HepG2 (cell line): ENCODE data around the gene BBS9. TPM values are rescaled to one million over a fixed set of nuclear protein-coding genes. Genes with fewer than 3 reads are reported as not detected.

Experiments
- ATAC-seq: fragments of 200-7000 bp; cut with Tn5 transposase; 3 replicates; pipeline ENCODE4 v1.9.1; 2020; ENCODE audit warnings: mild to moderate bottlenecking, moderate library complexity
- BruUV-seq: library from RNA; stranded (reverse); fragments of 400-500 nt; replicated peaks from 2 replicates; lab custom pipeline; 2021; lab: Mats Ljungman, UMichigan
- CTCF ChIA-PET: fragments of 300-600 bp; formaldehyde crosslinking; extraction: SDS; loops from one replicate; lab custom pipeline; 2021; ENCODE audit warnings: low total read pairs, inconsistent platforms, low intra/inter-chr PET ratio; lab: Yijun Ruan, JAX
- POLR2A ChIA-PET: fragments of 350-600 bp; sonication (Branson Sonifier 250); formaldehyde crosslinking; loops from one replicate; lab custom pipeline; 2020; ENCODE audit warnings: antibody characterized with exemption, inconsistent platforms; lab: Yijun Ruan, JAX
- DNase-seq: peaks from one replicate; pipeline ENCODE4 v3.0.0-alpha.2; 2015; ENCODE audit warnings: low spot score
- FAIRE-seq: peaks from 3 replicates; lab custom pipeline; 2011; peaks lifted over from hg19 to GRCh38; lab: Jason Lieb, UNC
- H2AFZ ChIP-seq: one replicate; pipeline ENCODE4 v1.6.1; 2011; ENCODE audit warnings: low read length, inconsistent platforms
- H3K27ac ChIP-seq: fragments of 300-600 bp; 3 replicates; pipeline ENCODE4 v1.8.0; 2011; ENCODE audit warnings: mixed run types, mild to moderate bottlenecking, mixed read lengths, low read length, inconsistent platforms; ENCODE audit not compliant: insufficient read depth; ENCODE audit errors: extremely low read length
- H3K27me3 ChIP-seq, 2 experiments: fragments of 200-600 bp in 1 of 2; 2 replicates in 1 of 2; 3 replicates in 1 of 2; pipeline versions ENCODE4 v1.6.0 to v1.8.0; 2011; ENCODE audit warnings: low read length in 2 of 2, mild to moderate bottlenecking in 2 of 2, moderate library complexity in 2 of 2, inconsistent platforms in 1 of 2; ENCODE audit not compliant: insufficient read depth in 2 of 2, control insufficient read depth in 1 of 2
- H3K36me3 ChIP-seq, 2 experiments: fragments of 200-600 bp in 1 of 2; replicated peaks in 1 of 2; 2 replicates in 1 of 2; 3 replicates in 1 of 2; pipeline versions ENCODE4 v1.5.1 to v1.8.0; 2011; ENCODE audit warnings: low read length in 2 of 2, inconsistent platforms in 1 of 2; ENCODE audit not compliant: insufficient read depth in 2 of 2, control insufficient read depth in 1 of 2
- H3K4me1 ChIP-seq: 2 replicates; pipeline ENCODE4 v1.5.1; 2012; ENCODE audit warnings: low read length, inconsistent platforms; ENCODE audit not compliant: insufficient read depth
- H3K4me2 ChIP-seq: 2 replicates; pipeline ENCODE4 v1.6.0; 2011; ENCODE audit warnings: low read depth, low read length, inconsistent platforms
- H3K4me3 ChIP-seq, 3 experiments: fragments of 200-600 bp in 1 of 3; sonication (generic), shearing (Covaris generic) in 1 of 3; replicated peaks in 1 of 3; 2 replicates each; pipeline ENCODE4 v1.5.1; 2011 to 2016; ENCODE audit warnings: low read length in 3 of 3, inconsistent platforms in 2 of 3, low read depth in 2 of 3, mild to moderate bottlenecking in 2 of 3, control low read depth in 1 of 3, mixed read lengths in 1 of 3; ENCODE audit not compliant: insufficient read depth in 1 of 3
- H3K79me2 ChIP-seq: one replicate; pipeline ENCODE4 v1.6.1; 2011; ENCODE audit warnings: low read length, inconsistent platforms; ENCODE audit not compliant: insufficient read depth
- H3K9ac ChIP-seq: 2 replicates; pipeline ENCODE4 v1.6.0; 2011; ENCODE audit warnings: mild to moderate bottlenecking, low read depth, low read length, inconsistent platforms; ENCODE audit not compliant: insufficient read depth
- H3K9me3 ChIP-seq: 2 replicates; pipeline ENCODE4 v1.5.1; 2012; ENCODE audit warnings: mild to moderate bottlenecking, low read length
- H4K20me1 ChIP-seq: 2 replicates; pipeline ENCODE4 v1.6.0; 2011; ENCODE audit warnings: inconsistent platforms, mild to moderate bottlenecking, low read length, moderate library complexity; ENCODE audit not compliant: insufficient read depth
- BCL6 ChIP-seq: IDR thresholded peaks from 2 replicates; pipeline ENCODE4 v1.6.1; 2016; ENCODE audit warnings: missing genetic modification reagents, missing compliant biosample characterization
- BHLHE40 ChIP-seq: IDR thresholded peaks from 2 replicates; pipeline ENCODE4 v1.6.1; 2011; ENCODE audit warnings: low read length, improper control_type of control experiment
- CSRNP1 ChIP-seq: sonication (generic); formaldehyde crosslinking; IDR thresholded peaks from 2 replicates; pipeline ENCODE4 v1.8.1; 2023; ENCODE audit warnings: mild to moderate bottlenecking, missing genetic modification reagents
- EED ChIP-seq: sonication (generic); formaldehyde crosslinking; IDR thresholded peaks from 2 replicates; pipeline ENCODE4 v1.5.0; 2020; ENCODE audit warnings: mild to moderate bottlenecking, missing genetic modification reagents
- HOXA9 ChIP-seq: sonication (generic); formaldehyde crosslinking; IDR thresholded peaks from 2 replicates; pipeline ENCODE4 v1.8.1; 2022; ENCODE audit warnings: missing genetic modification reagents, mild to moderate bottlenecking, moderate library complexity, borderline replicate concordance
- LCORL ChIP-seq, 2 experiments: fragments of 450-650 bp in 1 of 2; sonication (generic) in 1 of 2; formaldehyde crosslinking in 1 of 2; IDR thresholded peaks; 2 replicates each; pipeline versions ENCODE4 v1.5.0 to v1.6.1; 2017 to 2020; ENCODE audit warnings: antibody characterized with exemption in 1 of 2, missing genetic modification reagents in 1 of 2
- MEIS1 ChIP-seq: sonication (generic); formaldehyde crosslinking; IDR thresholded peaks from 2 replicates; pipeline ENCODE4 v1.9.0; 2021; ENCODE audit warnings: mild to moderate bottlenecking, missing genetic modification reagents, moderate library complexity, borderline replicate concordance
- RFXANK ChIP-seq: IDR thresholded peaks from 2 replicates; pipeline ENCODE4 v1.6.1; 2016
- SIN3B ChIP-seq: fragments of 150-350 bp; IDR thresholded peaks from 2 replicates; pipeline ENCODE4 v1.6.1; 2014; ENCODE audit warnings: low read length
- SKIL ChIP-seq: sonication (generic); formaldehyde crosslinking; IDR thresholded peaks from 2 replicates; pipeline ENCODE4 v1.8.0; 2022; ENCODE audit warnings: missing genetic modification reagents, mild to moderate bottlenecking, moderate library complexity, borderline replicate concordance
- TFAP4 ChIP-seq: sonication (generic); IDR thresholded peaks from 2 replicates; pipeline ENCODE4 v1.6.1; 2016; ENCODE audit warnings: low read depth, borderline replicate concordance
- THAP9 ChIP-seq: sonication (generic); formaldehyde crosslinking; IDR thresholded peaks from 2 replicates; pipeline ENCODE4; 2020; ENCODE audit warnings: missing genetic modification reagents, mild to moderate bottlenecking, borderline replicate concordance
- ZBTB1 ChIP-seq: sonication (generic); formaldehyde crosslinking; IDR thresholded peaks from 2 replicates; pipeline ENCODE4 v1.4.0; 2020; ENCODE audit warnings: missing genetic modification reagents, borderline replicate concordance
- ZNF260 ChIP-seq: sonication (generic); formaldehyde crosslinking; IDR thresholded peaks from 2 replicates; pipeline ENCODE4 v1.4.0; 2020; ENCODE audit warnings: missing genetic modification reagents, low read depth, mild to moderate bottlenecking, borderline replicate concordance
- ZNF569 ChIP-seq: sonication (generic); formaldehyde crosslinking; IDR thresholded peaks from 2 replicates; pipeline ENCODE4 v1.5.0; 2020; ENCODE audit warnings: mild to moderate bottlenecking, missing genetic modification reagents, moderate library complexity, borderline replicate concordance
- ZNF709 ChIP-seq: sonication (generic); formaldehyde crosslinking; IDR thresholded peaks from 2 replicates; pipeline ENCODE4 v1.5.0; 2020; ENCODE audit warnings: mild to moderate bottlenecking, missing genetic modification reagents
- ZNF724P ChIP-seq: sonication (generic); formaldehyde crosslinking; IDR thresholded peaks from 2 replicates; pipeline ENCODE4 v1.8.0; 2022; ENCODE audit warnings: missing genetic modification reagents, borderline replicate concordance
- ZNF792 ChIP-seq: IDR thresholded peaks from 2 replicates; pipeline ENCODE4 v1.6.1; 2016
- in situ Hi-C: cut with HindIII; loops from 2 replicates; pipeline ENCODE4 v1.10.0; 2017; ENCODE audit warnings: low pct_unique_long_range_greater_than_20kb; ENCODE audit not compliant: extremely low pct_ligation_motif_present
- intact Hi-C: fragments of 100-400 bp; cut with micrococcal nuclease; formaldehyde crosslinking; loops from one replicate; pipeline ENCODE4 v1.10.0; 2022; ENCODE audit not compliant: unreplicated experiment
- polyA plus RNA-seq, 8 experiments: library from polyadenylated mRNA; depleted of rRNA in 3 of 8; stranded (reverse) in 7 of 8; unstranded in 1 of 8; fragments of >200 nt; fragmentation: Illumina TruSeq in 4 of 8; extraction: Trizol in 4 of 8; gene quantifications; 2 replicates each; pipeline versions ENCODE4 v1.2.1 to v1.2.3, GENCODE V29; 2011 to 2016; ENCODE audit warnings: low read depth in 4 of 8, missing spikeins in 1 of 8, mixed read lengths in 1 of 8; ENCODE audit not compliant: insufficient read depth in 1 of 8
- total RNA-seq, 5 experiments: library from RNA; depleted of rRNA; stranded (reverse); fragments of >200 nt; fragmentation: Illumina TruSeq; extraction: Trizol; gene quantifications; 2 replicates each; pipeline ENCODE4 v1.2.3, GENCODE V29; 2016; ENCODE audit warnings: low read depth in 1 of 5

BBS9 gene
- total and polyA plus RNA-seq, 2 of the 13 experiments (the other 11 are each of a cell fraction or from before 2014, with no cell fraction given), result 5.1 to 7.8 TPM

DNA sequence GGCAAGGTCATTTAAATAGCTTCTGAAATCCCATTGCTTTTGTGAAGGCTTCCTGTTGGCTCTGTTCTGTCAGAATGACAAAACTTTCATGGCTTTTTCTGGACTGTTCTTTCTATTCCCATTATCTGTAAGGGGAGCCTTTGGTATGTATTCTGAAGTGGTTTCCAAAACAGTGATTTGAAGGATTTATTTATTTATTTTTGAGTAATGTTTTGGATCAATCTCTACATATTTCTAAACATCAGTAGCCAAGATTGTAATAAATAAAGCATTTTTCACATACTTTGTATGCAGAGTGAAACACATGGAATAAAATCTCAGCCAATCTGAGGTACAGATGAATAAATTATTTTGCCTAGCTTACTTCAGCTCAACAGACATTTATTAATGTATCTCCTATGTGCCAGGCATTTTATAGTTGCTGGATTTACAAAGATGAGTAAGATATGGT is 121.1 kb downstream of the BBS9 start (continued):
- TF ChIP-seq THAP9 (no peak), ZNF792 (CRISPR knock-in tag) (no peak), MEIS1 (CRISPR knock-in tag) (no peak), SKIL (CRISPR knock-in tag) (no peak), RFXANK (no peak), EED (CRISPR knock-in tag) (no peak), LCORL (IDR thresholded peaks at IDR 0.05) (no peak), LCORL (CRISPR knock-in tag; IDR thresholded peaks at IDR 0.05) (no peak), HOXA9 (CRISPR knock-in tag) (no peak), ZNF709 (CRISPR knock-in tag) (no peak)

GRCh38 chr7:33251301-33251700 is 121.9 kb downstream of the BBS9 start:
- no peak overlapping the region for H3K27ac ChIP-seq
- FAIRE-seq (no peak), DNase-seq (no peak), ATAC-seq (no peak)
- ChIA-PET POLR2A (no interaction called here), CTCF (no interaction called here)
- H3K27me3 ChIP-seq, result no peaks in the 10 kb centered on the region
- no peaks in the 10 kb centered on the region for H4K20me1 ChIP-seq
- intact Hi-C loops, result no loop called here
- no TSS peak for BruUV-seq
- in situ Hi-C loops, result no loop called here
- no peak overlapping the region for H3K9ac ChIP-seq
- 0 out of 2 replicates have a peak, but pooled peaks cover 4% of the 10 kb centered on the region for H3K9me3 ChIP-seq
- no peak overlapping the region for H3K4me3 ChIP-seq
- H2AFZ ChIP-seq, result no peak overlapping the region
- H3K79me2 ChIP-seq, result no peaks in the 10 kb centered on the region
- H3K4me2 ChIP-seq, result no peak overlapping the region
- no peaks in the 10 kb centered on the region for H3K36me3 ChIP-seq
- peaks cover 21% of the 10 kb centered on the region for H3K4me1 ChIP-seq
- TF ChIP-seq ZNF569 (CRISPR knock-in tag) (no peak), BHLHE40 (no peak), ZNF260 (CRISPR knock-in tag) (no peak), ZNF709 (CRISPR knock-in tag) (no peak), TFAP4 (no peak), ZBTB1 (no peak), SIN3B (no peak), ZNF792 (CRISPR knock-in tag) (no peak), BCL6 (no peak), ZNF724P (CRISPR knock-in tag) (no peak), CSRNP1 (CRISPR knock-in tag) (no peak)
